Measurements from ENCODE around the gene TRAF4.
A peak's percentile ranks its signal among the peaks of the same experiment; 100 is the strongest.
"Not testable (repeated sequence)": the region's sequence is repeated elsewhere in the genome, so short reads cannot be mapped to it uniquely, and the experiment has no call there.

Gene TRAF4

DNA sequence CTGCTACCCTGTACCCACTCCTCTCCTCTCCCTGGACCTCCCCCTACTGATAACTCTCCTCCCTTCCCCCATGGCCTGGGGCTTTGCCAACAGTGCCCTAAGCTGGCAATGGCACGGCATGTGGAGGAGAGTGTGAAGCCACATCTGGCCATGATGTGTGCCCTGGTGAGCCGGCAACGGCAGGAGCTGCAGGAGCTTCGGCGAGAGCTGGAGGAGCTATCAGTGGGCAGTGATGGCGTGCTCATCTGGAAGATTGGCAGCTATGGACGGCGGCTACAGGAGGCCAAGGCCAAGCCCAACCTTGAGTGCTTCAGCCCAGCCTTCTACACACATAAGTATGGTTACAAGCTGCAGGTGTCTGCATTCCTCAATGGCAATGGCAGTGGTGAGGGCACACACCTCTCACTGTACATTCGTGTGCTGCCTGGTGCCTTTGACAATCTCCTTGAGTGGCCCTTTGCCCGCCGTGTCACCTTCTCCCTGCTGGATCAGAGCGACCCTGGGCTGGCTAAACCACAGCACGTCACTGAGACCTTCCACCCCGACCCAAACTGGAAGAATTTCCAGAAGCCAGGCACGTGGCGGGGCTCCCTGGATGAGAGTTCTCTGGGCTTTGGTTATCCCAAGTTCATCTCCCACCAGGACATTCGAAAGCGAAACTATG lies 5.2 kb downstream of the TRAF4 start:
- no peak for DNase-seq (ENCODE audit: low read depth)

DNA sequence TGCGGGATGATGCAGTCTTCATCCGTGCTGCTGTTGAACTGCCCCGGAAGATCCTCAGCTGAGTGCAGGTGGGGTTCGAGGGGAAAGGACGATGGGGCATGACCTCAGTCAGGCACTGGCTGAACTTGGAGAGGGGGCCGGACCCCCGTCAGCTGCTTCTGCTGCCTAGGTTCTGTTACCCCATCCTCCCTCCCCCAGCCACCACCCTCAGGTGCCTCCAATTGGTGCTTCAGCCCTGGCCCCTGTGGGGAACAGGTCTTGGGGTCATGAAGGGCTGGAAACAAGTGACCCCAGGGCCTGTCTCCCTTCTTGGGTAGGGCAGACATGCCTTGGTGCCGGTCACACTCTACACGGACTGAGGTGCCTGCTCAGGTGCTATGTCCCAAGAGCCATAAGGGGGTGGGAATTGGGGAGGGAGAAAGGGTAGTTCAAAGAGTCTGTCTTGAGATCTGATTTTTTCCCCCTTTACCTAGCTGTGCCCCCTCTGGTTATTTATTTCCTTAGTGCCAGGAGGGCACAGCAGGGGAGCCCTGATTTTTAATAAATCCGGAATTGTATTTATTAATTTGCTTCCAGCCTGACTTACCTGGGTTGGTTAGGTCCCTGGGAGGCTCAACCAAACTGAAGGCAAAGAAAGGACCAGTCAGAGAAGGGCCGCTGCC lies 5.8 kb downstream of the TRAF4 start:
- DNase-seq (ENCODE audit: low read depth): no peak

DNA sequence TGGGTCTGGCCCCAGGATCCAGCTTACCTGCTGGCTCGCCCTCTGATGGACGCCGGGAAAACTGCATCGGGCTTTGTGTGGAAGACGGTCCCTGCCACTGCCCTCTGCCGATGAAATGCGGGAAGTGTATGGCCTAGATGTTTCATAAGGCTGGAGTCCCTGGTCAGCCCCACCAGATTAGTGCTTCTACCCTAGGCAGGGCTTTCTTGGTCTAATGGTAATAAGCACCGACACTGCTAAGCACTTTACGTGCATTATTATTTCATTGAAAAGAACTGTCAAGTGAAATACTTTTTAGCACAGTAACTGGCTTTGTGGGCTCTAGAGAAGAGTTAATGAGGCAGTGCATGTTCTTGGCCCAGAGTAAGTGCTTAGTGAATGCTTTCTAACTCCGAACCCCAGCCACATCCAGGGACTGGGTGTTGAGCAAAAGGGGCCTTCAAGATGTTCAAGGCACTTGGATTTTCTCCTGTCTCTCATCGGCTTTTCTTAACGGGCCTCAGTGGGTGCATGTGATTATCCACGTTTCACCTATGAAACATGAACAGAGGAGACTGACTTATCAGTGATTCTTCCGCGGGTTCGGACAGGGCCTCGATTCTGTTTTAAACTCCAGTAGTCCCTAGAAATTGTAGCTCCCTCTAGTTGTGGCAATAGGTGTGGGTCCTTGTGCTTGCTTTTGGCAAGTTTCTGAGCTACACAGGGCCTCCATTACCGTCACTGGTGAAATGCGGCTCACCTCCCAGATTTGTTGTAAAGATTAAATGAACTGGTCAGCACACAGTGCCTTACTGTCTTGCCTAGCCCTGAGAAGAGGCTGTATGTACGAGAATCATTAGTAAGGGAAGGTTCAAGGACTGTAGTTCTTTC lies 6.6 kb downstream of the TRAF4 start:
- DNase-seq (ENCODE audit: low read depth): no peak

DNA sequence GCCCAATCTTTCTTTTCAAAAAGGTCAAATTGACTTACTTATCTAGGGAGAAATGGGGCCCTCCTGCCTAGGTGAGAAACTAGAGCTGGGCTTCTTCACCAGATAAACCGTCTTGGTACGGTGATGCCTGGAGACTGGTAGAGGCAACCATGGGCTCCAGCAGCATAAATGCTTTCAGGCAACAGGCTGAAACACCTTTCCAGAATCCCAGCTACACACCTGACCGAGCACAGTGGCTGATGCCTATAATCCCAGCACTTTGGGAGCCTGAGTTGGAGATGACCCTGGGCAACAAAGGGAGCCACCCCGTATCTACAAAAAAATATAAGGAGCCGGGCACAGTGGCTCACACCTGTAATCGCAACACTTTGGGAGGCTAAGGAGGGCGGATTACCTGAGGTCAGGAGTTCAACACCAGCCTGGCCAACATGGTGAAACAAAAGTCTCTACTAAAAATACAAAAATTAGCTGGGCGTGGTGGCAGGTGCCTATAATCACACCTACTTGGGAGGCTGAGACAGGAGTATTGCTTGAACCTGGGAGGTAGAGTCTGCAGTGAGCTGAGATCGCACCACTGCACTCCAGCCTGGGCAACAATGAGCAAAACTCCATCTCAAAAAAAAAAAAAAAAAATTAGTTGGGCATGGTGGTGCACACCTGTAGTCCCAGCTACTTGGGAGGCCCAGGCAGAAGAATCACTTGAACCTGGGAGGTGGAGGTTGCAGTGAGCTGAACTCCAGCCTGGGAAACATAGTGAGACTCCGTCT lies 8.0 kb downstream of the TRAF4 start:
- no peak for DNase-seq (ENCODE audit: low read depth)

DNA sequence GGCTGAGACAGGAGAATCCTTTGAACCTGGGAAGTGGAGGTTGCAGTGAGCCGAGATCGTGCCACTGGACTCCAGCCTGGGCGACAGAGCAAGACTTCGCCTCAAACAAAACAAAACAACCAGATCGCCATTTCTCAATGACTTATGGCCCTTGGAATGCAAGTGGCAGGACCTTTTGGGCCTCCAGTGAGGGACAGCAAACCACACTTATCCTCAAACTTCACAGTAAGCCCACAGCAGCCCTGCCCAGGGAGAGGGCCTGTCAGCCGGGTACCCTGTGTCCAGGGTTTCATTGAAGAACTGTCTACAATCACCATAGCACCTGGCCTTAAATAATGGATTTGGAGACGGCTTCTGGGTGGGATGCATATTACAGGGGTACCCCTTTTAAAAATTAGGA lies 11.7 kb downstream of the TRAF4 start:
- no peak for DNase-seq (ENCODE audit: low read depth)

DNA sequence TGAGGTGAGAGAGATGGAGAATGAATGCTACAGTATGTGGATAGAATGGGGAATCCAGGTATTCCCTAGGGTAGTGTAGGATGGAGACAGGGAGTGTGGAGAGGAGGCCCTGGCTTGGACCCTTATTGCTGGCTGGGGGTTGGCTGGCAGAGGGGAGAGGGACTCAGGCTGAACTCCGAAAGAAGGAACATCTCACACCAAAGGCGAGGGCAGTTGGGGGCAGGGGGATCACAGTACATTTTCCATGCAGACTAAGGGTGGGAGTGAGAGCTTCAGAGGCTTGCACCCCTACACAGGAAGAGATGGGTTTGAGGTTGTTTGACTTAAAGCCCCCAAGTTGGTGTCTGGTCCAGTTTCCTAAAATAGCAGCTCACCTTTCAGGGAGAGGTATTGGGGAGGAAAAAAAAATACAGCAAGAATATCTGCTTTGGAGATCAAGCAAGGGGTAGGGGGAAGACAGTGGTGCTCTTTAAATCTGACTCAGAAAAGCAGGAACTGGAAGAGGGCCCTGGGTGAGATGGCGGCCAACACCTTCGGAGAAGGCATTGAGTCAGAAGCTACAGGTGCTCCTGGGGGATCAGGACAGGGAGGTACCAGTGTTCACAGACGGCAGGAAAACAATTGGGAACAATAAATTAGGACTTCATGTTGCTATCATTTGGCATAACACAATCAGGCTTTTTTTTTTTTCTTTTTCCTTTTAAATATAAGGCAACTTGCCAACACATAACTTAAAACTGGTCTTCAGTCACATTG lies 12.4 kb downstream of the TRAF4 start:
- DNase-seq (ENCODE audit: low read depth): no peak

DNA sequence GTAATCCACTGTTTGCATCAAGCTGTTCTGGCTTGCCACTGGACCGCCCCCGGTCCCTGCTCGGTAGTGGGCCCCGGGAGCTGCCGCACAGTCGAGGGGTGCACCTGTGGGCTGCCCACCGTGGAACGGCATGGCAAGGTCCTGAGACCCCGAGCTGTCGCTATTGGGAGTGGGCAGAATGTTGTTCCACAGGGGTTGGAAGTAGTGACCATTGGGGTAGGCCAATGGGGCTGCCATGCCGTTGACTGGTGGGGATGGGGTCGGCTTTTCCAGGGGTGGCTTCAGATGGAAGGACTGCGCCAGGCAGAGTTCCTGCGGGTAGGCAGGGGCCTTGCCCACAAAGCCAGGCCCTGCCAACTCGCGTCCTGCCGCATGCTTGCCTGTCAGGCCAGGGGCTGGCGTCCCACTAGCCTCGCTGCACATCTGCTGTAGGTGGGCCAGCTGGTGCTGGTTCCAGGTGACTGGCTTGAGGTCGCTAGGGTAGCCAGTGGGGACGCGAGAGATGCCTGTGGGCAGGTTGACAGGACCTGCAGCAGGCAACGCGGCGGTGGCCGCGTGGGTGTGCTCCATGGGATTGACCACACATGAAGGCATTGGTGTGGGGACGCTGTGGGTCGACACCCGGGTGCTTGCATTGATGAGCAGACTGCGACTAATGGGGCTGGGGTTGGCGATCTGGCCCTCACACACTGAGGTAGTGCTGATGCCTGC lies 14.8 kb downstream of the TRAF4 start:
- DNase-seq (ENCODE audit: low read depth): no peak

DNA sequence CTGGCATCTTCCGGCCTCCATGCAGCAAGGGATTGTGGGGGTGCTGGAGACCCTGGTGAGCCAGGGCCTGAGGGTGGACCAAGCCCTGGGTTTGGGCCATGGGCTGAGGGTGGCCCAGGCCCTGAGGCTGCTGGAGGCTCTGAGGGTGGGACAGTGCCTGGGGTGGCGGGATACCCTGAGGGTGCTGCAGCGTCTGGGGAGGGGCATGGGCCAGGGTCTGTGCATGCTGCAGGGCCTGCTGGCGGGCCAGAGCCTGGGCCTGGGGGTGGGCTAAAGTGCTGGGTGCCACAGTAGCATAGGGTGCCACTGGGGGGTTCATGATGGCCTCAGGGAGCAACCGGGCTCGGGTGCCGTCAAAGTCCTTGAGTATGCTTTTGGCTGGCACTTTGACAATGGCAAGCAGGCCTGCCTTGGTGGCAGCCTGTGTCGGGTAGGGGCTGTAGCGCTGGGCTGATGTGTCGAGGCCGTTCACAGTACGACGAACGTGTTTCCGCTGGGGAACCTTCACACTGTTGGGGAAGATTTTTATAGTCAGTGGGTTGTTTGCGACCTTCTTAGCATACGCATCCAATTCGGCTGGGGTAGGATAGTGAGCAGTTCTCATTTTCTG lies 15.6 kb downstream of the TRAF4 start:
- no peak for DNase-seq (ENCODE audit: low read depth)

DNA sequence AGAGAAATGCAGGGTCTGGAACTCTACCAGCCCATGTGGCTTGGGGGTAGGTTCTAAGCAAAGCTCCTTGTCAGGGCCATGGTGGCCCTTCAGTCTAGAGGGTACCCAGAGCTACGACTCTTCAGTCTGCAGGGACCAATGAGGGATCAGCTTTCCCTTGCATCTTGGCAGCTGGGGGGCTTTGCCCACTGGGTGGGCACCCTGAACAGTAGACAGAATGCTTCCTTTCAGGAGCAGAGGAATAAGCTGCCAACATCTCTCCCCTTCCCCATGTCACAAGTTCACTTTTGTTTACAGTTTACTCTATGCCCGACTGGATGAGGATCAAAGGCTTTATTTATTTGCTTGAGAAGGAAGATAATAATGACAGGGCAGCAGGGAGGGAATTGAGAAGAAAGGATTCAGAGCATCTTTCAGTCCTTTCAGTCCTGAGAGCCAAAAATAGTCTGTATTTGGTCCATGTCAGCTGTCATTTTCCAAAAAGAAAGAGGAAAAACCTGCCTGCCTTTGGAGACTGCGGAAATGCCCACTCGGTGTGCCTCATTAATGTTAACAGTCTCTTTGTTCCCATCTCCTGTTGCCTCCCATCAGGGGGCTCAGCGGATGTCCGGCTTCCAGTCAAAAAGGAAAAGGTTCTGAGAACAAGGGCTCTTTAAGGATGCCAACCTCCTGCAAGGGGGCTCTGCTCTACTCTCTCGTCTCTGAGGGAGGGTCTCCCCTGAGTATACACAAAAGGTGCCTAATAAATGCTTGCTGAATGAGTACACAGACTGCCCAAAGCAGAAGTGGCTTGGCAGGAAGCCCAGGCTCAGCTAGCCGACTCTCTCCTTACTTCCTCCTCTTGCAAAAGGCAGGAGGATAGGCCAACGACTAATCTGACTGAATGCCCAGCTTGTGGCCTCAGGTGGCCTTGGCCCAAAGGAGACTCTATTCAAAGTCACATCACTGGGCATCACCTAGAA lies 17.1 kb downstream of the TRAF4 start:
- DNase-seq (ENCODE audit: low read depth): no peak

DNA sequence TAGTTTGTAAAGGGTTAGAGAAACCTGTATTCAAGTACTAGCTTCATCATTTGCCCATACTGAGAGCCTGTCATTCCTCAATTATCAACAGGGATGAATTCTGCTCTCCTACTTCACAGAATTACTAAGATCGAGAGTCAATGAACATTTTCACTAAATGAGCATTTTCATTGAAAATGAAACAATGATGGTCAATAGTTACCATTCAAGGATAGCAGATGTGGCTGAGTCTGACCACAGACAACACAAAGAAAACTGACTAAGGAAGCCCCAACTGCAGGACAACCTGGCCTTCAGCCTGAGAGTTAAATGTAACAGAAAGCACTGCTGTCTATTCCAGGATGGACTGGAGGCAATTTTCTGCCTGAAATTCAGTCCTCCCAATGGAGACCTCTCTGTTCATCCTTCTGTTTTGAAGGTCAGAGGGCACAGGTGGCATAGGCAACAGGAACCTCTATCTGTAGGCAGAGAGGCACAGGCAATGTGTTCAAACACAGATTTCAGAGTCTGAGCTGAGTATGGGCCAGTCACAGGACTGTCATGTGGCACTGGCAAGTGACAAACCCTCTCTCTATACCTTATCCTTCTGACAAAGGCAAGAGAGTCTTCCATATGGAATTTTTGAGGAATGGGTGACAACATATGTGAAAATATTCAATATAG lies 19.5 kb downstream of the TRAF4 start:
- DNase-seq (ENCODE audit: low read depth): no peak

DNA sequence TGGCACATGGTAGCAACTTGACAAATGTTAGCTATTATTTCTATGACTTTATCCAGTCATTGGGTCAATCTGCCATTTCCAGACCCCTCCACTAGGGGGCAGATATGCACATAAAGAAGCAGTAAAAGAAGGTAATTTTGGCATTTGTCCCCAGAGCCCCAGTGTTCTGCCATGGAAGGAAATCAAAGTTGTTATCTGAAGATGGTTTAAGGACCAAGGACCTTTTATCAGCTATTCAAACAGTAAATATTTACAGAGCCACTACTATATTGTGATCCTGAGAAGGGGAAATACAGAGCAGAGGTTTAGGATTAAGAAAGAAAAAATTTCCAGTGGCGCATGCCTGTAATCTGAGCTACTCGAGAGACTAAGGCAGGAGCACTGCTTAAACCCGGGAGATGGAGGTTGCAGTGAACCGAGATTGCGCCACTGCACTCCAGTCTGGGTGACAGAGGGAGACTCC lies 20.0 kb downstream of the TRAF4 start:
- peak; percentile 43 for DNase-seq (ENCODE audit: low read depth)

DNA sequence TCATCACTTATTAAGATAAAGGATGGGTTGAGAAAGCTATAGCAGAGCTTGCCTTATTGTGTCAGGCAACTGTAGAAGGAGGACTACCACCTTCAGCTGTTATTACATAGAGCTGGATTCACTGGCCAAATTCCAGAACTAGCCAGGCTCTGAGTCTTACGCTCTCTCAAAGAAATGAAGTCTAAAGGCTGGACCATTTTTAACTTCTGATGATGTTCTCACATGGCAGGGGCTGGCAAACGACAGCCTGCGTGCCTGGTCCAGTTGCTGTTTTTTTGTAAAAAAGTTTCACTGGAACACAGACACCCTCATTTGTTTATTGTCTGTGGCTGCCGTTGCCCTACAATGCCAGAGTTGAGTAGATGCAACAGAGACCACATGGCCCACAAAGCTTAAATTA lies 21.2 kb downstream of the TRAF4 start:
- no peak for DNase-seq (ENCODE audit: low read depth)

DNA sequence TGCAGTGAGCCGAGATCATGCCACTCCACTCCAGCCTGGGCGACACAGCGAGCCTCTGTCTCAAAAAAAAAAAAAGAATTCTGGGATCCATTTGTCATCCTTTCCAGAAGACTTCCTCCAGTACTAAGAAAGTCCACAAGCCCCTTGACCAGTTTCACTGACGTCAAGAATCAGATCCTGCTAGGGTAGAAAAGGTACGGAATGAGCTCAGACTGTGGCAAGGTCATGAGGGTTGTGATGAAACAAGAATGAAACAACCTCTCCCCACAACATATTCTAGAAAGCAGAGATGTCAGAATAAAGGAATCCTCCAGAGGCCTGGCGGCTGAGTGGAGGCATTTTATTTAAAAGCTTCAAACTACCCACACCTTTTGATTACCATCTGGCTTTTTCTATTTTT lies 29.9 kb downstream of the TRAF4 start:
- DNase-seq (ENCODE audit: low read depth): no peak

DNA sequence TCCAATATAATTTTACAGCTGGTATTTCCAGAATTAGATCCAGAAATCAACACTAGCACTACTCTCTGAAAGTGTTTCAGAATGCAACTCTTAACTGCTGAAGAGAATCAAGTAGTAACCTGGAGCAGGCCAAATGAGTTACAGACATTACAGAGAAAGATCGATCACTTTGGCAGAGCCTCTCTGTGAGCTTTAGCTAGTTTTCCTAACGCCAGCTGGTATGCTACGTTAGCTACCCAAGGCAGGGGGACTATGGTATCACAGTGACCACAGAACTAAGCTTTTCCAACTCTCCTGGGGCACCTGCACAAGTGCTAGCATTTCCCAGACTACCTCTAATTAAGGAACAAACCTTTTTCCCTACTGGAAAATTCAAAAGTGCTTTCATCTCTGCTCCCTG lies 30.4 kb downstream of the TRAF4 start:
- no peak for DNase-seq (ENCODE audit: low read depth)

DNA sequence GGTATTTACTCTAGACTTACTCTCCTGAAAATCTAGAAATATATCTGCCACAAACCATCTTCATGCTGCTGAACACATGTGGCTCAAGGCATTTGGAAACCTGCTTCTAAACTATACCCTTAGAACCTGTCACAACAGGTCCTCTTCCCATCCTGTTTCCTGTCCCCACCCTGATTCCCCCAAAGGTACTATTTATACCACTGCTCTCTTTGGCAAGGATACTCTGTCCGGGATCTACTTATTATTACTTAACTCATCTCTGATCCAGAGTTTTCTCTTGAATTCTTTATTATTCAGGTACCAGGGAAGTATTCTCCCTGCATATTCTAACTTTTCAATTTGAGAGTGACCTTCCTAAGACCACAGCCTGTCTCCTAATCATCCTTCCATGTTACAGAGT lies 33.4 kb downstream of the TRAF4 start:
- no peak for DNase-seq (ENCODE audit: low read depth)

DNA sequence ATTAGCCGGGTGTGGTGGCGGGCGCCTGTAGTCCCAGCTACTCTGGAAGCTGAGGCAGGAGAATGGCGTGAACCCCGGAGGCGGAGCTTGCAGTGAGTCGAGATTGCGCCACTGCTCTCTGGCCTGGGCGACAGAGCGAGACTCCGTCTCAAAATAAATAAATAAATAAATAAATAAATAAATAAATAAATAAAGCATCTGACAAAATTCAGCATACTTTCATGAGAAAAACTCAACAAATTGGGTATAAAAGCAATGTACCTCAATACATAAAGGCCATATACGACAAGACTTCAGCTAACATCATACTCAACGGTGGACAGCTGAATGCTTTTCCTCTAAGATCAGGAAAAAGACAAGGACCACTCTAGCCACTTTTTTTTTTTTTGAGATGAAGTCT lies 35.8 kb downstream of the TRAF4 start:
- not testable (repeated sequence) for DNase-seq (ENCODE audit: low read depth)

DNA sequence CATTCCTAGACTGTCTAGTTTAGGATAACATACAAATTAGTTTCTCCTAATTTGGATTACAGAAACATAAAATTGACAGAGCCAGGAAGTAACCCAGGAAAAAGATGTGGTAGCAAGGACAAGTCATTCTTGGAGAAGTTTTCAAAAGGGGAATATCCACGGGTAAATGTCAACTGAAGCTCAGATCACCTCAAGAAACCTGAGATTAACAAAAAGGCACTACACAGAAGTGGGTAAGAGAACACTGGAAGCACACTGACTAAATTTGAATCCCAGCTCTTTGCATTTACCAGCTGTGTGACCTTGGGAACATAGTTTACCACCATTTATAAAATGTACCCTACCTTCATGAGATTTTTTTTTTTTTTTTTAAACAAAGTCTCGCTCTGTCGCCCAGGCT lies 39.4 kb downstream of the TRAF4 start:
- DNase-seq (ENCODE audit: low read depth): no peak

DNA sequence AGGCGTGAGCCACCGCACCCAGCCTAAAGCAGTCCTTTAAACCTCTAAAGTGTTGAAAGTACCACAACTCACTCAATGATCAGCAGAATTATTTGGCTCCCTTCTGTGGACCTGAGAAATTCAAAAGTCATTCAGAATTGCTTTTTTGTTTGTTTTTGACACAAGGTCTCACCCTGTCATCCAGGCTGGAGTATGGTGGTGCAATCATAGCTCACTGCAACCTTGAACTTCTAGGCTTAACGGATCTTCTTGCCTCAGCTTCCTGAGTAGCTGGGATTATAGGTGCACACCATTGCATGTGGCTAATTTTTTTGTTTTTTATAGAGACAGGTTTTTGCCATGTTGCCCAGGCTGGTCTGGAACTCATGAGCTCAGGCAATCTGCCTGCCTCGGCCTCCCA lies 44.3 kb downstream of the TRAF4 start:
- DNase-seq (ENCODE audit: low read depth): no peak
